ENCODE measurements around the gene TXNRD2.
"Not testable (repeated sequence)": the region's sequence is repeated elsewhere in the genome, so short reads cannot be mapped to it uniquely, and the experiment has no call there.

Gene TXNRD2

GRCh38 chr22:19848298-19849224, 93.1 kb downstream of the TXNRD2 start:
- DNase-seq (ENCODE audit: low read depth in 2 of 3, low spot score in 1 of 3): no peak

GRCh38 chr22:19847345-19847632, 94.3 kb downstream of the TXNRD2 start:
- no peak for DNase-seq (ENCODE audit: low read depth in 2 of 3, low spot score in 1 of 3)

GRCh38 chr22:19846620-19847344, 94.8 kb downstream of the TXNRD2 start:
- no peak for DNase-seq (ENCODE audit: low read depth in 2 of 3, low spot score in 1 of 3)

- DNase-seq (ENCODE audit: low read depth in 2 of 3, low spot score in 1 of 3): no peak
These were observed 96.4 kb downstream of the TXNRD2 start for GRCh38 chr22:19845054-19845722.

- DNase-seq (ENCODE audit: low read depth in 2 of 3, low spot score in 1 of 3): no peak
These were observed 97.1 kb downstream of the TXNRD2 start for GRCh38 chr22:19844377-19845053.

- no peak for DNase-seq (ENCODE audit: low read depth in 2 of 3, low spot score in 1 of 3)
These were observed 97.7 kb downstream of the TXNRD2 start for GRCh38 chr22:19843857-19844376.

GRCh38 chr22:19843107-19843856, 98.3 kb downstream of the TXNRD2 start:
- DNase-seq (ENCODE audit: low read depth in 2 of 3, low spot score in 1 of 3): no peak

- DNase-seq (ENCODE audit: low read depth in 2 of 3, low spot score in 1 of 3): no peak
These were observed 99.1 kb downstream of the TXNRD2 start for GRCh38 chr22:19842393-19843106.

- no peak for DNase-seq (ENCODE audit: low read depth in 2 of 3, low spot score in 1 of 3)
These were observed 99.8 kb downstream of the TXNRD2 start for GRCh38 chr22:19841641-19842392.

GRCh38 chr22:19840955-19841640, 100.5 kb downstream of the TXNRD2 start:
- no peak for DNase-seq (ENCODE audit: low read depth in 2 of 3, low spot score in 1 of 3)

- no peak for DNase-seq (ENCODE audit: low read depth in 2 of 3, low spot score in 1 of 3)
These were observed 101.6 kb downstream of the TXNRD2 start for GRCh38 chr22:19840059-19840458.

GRCh38 chr22:19837915-19838314, 103.7 kb downstream of the TXNRD2 start:
- no peak for DNase-seq (ENCODE audit: low read depth in 2 of 3, low spot score in 1 of 3)

- no peak for DNase-seq (ENCODE audit: low read depth in 2 of 3, low spot score in 1 of 3)
These were observed 105.1 kb downstream of the TXNRD2 start for GRCh38 chr22:19836512-19836911.

GRCh38 chr22:19834599-19834998, 107.0 kb downstream of the TXNRD2 start:
- DNase-seq (ENCODE audit: low read depth in 2 of 3, low spot score in 1 of 3): no peak

GRCh38 chr22:19833327-19833726, 108.3 kb downstream of the TXNRD2 start:
- not testable (repeated sequence) for DNase-seq (ENCODE audit: low read depth in 2 of 3, low spot score in 1 of 3)

- DNase-seq (ENCODE audit: low read depth in 2 of 3, low spot score in 1 of 3): no peak
These were observed 109.0 kb downstream of the TXNRD2 start for GRCh38 chr22:19832476-19833108.

GRCh38 chr22:19831979-19832378, 109.6 kb downstream of the TXNRD2 start:
- not testable (repeated sequence) for DNase-seq (ENCODE audit: low read depth in 2 of 3, low spot score in 1 of 3)

GRCh38 chr22:19831016-19831415, 110.6 kb downstream of the TXNRD2 start:
- no peak for DNase-seq (ENCODE audit: low read depth in 2 of 3, low spot score in 1 of 3)

All from stimulated activated CD4-positive, alpha-beta T cell treated with anti-CD3 and anti-CD28 coated beads, Interleukin-12 subunit alpha, Interleukin-12 subunit beta, amount 100 ng/mL, for 48 hours (primary cell).